ENCODE measurements around the gene ZCCHC9. TPM values are rescaled to one million over a fixed set of nuclear protein-coding genes. Genes with fewer than 3 reads are reported as not detected.

ZCCHC9 gene
- total and polyA plus RNA-seq, 12 donors: 8.5 to 25.7 (median 11.1) TPM

DNA sequence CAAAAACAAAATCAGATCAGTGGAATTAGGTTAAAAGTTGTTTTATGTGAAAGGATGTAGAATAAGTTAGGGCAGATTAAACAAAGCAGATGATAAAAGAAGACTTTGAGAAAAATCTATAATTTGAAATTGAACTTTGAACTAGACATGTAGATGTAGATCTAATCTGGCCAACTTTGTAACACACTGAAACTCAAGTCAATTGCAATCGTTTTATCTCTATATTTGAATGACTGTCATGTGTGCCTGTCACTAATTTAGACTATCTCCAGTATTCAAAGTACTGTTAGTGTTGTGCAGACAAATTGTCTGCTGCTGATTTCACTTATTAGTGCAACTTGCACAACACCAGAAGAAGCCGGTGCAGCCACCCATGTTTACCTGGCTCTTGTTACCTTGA is 52.7 kb downstream of the ZCCHC9 start:
- H3K9me3 ChIP-seq: no peaks in the 10 kb centered on the region
- no peaks in the 10 kb centered on the region for H3K4me1 ChIP-seq
- TF ChIP-seq, protein P1, sequence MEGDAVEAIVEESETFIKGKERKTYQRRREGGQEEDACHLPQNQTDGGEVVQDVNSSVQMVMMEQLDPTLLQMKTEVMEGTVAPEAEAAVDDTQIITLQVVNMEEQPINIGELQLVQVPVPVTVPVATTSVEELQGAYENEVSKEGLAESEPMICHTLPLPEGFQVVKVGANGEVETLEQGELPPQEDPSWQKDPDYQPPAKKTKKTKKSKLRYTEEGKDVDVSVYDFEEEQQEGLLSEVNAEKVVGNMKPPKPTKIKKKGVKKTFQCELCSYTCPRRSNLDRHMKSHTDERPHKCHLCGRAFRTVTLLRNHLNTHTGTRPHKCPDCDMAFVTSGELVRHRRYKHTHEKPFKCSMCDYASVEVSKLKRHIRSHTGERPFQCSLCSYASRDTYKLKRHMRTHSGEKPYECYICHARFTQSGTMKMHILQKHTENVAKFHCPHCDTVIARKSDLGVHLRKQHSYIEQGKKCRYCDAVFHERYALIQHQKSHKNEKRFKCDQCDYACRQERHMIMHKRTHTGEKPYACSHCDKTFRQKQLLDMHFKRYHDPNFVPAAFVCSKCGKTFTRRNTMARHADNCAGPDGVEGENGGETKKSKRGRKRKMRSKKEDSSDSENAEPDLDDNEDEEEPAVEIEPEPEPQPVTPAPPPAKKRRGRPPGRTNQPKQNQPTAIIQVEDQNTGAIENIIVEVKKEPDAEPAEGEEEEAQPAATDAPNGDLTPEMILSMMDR (IDR thresholded peaks at IDR 0.05): no peak
- no peaks in the 10 kb centered on the region for H3K36me3 ChIP-seq
- H3K27me3 ChIP-seq: peaks cover 0 to 3% (median 0%) of the 10 kb centered on the region in 7 donors
- H3K27ac ChIP-seq: no peak overlapping the region
- DNase-seq (no peak), ATAC-seq (no peak)
- intact Hi-C loops (cut with DNase I): no loop called here
- WGBS, 2 donors: 61% methylated on average over 2 of the region's 2 CpGs
- no peak overlapping the region for H3K4me3 ChIP-seq

DNA sequence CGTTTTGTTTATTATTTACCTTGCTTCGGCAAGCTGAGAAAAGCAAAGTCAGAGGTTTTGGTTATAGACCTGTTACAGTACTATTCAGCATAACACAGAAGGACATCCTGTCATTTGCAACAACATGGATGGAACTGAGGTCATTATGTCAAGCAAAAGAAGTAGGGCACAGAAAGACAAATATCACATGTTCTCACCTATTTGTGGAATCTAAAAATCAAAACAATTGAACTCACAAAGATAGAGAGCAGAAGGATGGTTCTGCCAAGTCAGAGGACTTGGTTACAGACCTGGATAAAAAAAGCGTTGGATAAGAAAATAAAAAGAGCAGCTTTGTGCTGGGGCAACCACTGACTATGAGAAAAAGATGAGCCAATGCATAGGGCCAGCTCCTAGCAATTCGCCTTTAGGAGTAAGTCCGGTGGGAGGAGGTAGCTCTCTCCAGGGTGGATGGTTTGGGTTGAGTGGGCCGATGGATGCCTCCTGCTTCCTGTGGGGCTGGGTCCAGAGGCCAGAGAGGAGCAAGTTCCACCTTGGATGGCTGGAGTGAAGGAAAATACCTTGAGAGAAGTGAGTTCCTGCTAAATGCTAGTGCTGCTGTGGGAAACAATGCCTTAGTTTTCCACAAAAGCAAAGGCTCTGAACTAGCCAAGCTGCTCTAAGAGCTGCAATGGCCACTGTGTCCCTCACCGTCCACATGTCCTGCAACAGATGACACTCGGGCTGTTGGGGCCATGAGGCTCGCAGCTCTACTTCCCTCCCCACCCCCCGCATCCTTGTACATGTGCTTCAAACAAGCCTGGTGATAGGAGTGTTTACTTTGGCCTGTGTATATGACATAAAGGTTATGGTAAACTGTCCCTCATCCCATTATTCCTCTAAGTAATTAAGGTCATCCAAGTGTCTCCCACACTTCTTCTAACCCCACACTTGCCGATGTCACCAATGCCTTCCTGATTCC is 54.2 kb downstream of the ZCCHC9 start:
- H3K4me1 ChIP-seq: no peaks in the 10 kb centered on the region
- H3K36me3 ChIP-seq: no peaks in the 10 kb centered on the region
- intact Hi-C loops (cut with DNase I): no loop called here
- ATAC-seq: no peak
- WGBS, 2 donors: 78 to 82% methylated on average over 11 of the region's 11 CpGs
- H3K4me3 ChIP-seq: no peak overlapping the region
- H3K27ac ChIP-seq: no peak overlapping the region
- no peak for DNase-seq
- TF ChIP-seq, protein P1 (IDR thresholded peaks at IDR 0.05): no peak
- peaks cover 0 to 4% (median 0%) of the 10 kb centered on the region in 7 donors for H3K27me3 ChIP-seq
- H3K9me3 ChIP-seq: no peaks in the 10 kb centered on the region

DNA sequence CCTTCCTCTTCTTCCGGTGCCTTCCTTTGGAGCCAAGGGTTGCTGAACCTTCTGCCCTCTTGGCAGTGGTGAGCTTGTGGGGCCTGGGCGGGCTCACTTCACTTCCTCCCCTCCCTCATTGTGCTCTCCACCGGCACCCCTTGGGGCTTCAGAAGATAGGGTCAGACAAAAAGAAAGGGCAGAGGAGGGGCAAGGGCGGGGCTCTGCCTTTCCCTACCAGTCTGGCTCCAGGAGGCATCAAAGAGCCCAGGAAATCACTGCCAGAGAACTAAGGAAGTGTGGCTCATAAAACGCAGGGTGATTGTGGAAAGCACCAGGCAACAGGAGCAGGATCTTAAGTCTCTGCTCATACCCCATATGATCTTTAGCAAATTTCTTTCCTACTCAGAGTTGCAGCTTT is 57.7 kb downstream of the ZCCHC9 start:
- no peak overlapping the region for H3K27ac ChIP-seq
- H3K4me1 ChIP-seq: no peaks in the 10 kb centered on the region
- no peaks in the 10 kb centered on the region for H3K36me3 ChIP-seq
- H3K27me3 ChIP-seq: peaks cover 0 to 4% (median 0%) of the 10 kb centered on the region in 7 donors
- DNase-seq (no peak), ATAC-seq (no peak)
- WGBS, 2 donors: 41 to 45% methylated on average over 5 of the region's 5 CpGs
- no peak overlapping the region for H3K4me3 ChIP-seq
- intact Hi-C loops (cut with DNase I): no loop called here
- TF ChIP-seq, protein P1 (IDR thresholded peaks at IDR 0.05): no peak
- no peaks in the 10 kb centered on the region for H3K9me3 ChIP-seq

DNA sequence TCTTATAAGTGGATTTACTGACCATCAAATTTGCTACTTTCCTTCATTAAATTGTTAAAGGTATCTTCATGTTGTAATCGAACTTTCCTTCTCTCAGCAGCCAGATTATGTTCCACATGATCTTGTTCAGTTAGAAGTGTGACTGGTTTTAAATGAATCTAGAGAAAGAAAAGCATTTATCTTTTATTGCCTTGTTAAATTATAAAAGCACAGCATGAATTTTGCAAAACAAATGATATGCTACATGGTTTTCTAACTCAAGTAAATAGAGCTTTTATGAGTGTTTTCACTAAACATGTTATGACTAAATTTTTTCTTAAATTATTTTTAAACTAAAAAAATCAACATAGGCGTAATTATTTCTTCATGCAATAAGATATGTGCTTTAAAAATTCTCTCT is 58.5 kb downstream of the ZCCHC9 start:
- no peak for ATAC-seq
- Histone ChIP-seq H3K9me3 (no peaks in the 10 kb centered on the region), H3K4me3 (no peak overlapping the region), H3K27ac (no peak overlapping the region), H3K27me3 (peaks cover 0 to 4% (median 0%) of the 10 kb centered on the region in 7 donors), H3K36me3 (no peaks in the 10 kb centered on the region), H3K4me1 (no peaks in the 10 kb centered on the region)
- WGBS, 2 donors: 89 to 90% methylated on average over 2 of the region's 2 CpGs
- intact Hi-C loops (cut with DNase I): no loop called here
- no peak for DNase-seq
- TF ChIP-seq, protein P1 (IDR thresholded peaks at IDR 0.05): no peak
